HG02970 (cell line): ENCODE measurements around the gene MIA.
"Not testable (repeated sequence)": the region's sequence is repeated elsewhere in the genome, so short reads cannot be mapped to it uniquely, and the experiment has no call there.

Experiments
- ATAC-seq: cut with Tn5 transposase; IDR thresholded peaks from one replicate; pipeline ENCODE4 v1.9.1; 2021; ENCODE audit warnings: mild to moderate bottlenecking, moderate library complexity, moderate number of reproducible peaks; ENCODE audit not compliant: unreplicated experiment, low FRiP score

The MIA gene

DNA sequence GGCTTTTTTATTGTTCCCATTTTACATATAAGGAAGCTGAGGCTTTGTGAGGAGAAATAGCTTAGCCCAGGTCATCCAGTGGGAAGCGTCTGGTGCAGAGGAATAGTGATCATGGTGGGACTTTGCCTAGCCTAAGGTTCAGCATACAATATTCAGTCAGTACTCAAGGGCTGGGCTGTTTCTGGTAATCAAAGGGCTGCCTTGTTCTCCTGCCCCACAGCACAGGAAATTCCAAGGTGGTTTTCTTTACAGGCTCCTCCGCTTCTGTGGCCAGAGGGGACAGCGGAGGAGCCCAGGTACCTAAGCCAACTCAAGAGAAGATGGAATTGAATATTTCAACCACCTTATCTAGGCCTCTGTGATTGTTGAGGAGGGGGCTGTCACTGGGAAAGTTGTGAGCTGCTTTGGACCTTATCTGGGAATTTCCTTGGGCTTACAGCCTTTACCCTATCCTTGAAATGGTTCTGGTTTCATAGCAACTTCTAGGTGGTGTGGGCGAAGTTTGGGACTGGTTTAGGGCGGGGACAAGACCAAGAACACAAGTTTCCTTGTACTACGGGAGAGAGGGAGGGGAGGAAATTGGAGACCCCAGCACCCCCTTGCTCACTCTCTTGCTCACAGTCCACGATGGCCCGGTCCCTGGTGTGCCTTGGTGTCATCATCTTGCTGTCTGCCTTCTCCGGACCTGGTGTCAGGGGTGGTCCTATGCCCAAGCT, at the start of gene MIA:
TSS of gene MIA (plus strand) at position 606 of the 716 bp plus-strand sequence. CDS start at position 628, 22 bp downstream.
- ATAC-seq: no peak

DNA sequence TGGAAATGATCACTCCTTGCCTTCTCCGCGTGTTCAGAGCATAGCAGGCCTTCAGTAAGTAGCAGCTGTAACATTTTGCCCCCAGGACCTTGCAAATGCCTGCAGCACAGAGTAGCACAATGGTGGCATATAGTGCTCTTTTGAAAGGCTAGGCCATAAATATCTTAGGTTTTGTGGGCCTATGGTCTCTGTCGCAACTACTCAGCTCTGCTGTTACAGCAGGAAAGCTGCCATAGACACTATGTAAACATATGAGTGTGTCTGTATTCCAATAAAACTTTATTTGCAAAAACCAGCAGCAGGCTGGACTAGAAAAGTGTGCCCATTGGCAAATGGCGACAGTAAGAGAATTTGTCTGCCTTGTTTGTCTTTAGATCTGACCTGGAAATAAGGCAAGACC, 49.0 kb upstream of the MIA start:
- ATAC-seq: no peak

DNA sequence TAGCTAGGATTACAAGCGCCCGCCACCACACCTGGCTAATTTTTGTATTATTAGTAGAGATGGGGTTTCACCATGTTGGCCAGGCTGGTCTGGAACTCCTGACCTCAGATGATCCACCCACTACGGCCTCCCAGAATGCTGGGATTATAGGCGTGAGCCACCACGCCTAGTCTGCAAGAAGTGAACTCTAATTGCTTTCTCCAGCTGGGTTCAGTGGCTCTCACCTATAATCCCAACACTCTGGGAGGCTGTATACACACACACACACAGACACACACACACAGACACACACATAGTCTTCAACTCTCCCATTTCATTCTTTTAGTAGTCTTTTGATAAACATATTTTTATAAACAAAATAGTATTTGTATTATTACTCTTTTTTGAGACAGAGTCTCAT, 45.3 kb upstream of the MIA start:
- ATAC-seq: not testable (repeated sequence)

DNA sequence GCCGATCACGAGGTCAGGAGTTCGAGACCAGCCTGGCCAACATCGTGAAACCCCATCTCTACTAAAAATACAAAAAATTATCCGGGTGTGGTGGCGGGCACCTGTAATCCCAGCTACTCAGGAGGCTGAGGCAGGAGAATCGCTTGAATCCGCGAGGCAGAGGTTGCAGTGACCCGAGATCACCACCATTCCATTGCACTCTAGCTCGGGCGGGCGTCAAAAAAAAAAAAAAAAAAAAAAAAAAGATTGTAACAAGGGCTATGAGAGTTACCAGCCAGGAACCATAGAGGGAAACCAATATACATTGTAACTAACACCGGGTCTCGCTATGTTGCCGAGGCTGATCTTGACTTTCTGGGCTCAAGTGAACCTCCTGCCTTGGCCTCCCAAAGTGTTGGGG, 43.0 kb upstream of the MIA start:
- not testable (repeated sequence) for ATAC-seq

DNA sequence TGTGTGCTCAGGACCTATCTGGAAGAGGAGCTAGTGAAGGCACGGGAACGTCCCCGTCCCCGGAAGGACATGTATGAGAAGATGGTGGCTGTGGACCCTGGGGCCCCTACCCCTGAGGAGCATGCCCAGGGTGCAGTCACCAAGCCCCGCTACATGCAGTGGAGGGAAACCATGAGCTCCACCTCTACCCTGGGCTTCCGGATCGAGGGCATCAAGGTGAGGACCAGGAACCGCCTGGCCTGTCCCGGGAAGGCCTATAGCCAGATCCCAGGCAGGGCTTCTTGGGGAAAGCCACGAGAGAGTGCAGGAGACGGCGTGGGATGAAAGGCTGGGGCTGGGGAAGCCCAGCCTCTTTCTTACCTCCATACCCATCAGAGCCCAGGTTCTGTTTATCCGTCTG, 42.2 kb upstream of the MIA start:
- ATAC-seq: no peak

DNA sequence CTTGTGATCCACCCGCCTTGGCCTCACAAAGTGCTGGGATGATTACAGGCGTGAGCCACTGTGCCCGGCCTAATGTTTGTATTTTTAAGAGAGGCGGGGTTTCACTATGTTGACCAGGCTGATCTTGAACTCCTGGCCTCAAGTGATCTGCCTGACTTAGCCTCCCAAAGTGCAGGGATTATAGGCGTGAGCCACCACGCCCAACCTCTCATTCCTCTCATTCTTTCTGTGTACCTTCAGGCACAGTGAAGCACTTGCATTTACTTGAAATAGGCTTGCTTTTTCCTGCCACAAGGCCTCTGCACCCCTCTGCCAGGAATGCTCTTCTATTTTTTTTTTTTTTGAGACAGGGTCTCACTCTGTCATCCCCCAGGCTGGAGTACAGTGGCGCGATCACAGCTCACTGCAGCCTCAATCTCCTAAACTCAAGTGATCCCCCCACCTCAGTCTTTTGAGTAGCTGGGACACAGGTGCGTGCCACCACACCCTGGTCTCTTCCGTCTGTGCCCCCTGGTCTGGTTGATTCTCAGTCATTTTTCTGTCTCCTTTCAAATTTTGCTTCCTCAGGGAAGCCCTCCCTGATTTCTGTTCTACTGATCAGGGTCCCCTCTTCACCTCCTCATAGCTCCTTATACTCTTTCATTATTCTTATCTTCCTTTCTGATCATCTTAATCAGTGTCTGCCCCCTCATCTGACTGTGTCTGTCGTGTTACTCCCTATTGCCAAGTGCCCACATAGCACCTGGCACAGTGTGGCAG, 40.1 kb upstream of the MIA start:
- ATAC-seq: no peak

DNA sequence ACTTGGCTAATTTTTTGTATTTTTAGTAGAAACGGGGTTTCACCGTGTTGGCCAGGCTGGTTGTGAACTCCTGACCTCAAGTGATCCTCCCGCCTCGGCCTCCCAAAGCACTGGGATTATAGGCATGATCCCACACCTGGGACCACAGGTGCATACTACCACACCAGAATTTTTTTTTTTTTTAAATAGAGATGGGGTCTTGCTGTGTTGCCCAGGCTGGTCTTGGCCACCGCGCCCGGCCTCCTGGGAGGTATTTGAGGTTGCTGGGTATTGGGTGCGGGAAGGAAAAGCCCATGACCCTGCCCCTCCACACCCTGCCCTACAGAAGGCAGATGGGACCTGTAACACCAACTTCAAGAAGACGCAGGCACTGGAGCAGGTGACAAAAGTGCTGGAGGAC, 38.7 kb upstream of the MIA start:
- no peak for ATAC-seq

DNA sequence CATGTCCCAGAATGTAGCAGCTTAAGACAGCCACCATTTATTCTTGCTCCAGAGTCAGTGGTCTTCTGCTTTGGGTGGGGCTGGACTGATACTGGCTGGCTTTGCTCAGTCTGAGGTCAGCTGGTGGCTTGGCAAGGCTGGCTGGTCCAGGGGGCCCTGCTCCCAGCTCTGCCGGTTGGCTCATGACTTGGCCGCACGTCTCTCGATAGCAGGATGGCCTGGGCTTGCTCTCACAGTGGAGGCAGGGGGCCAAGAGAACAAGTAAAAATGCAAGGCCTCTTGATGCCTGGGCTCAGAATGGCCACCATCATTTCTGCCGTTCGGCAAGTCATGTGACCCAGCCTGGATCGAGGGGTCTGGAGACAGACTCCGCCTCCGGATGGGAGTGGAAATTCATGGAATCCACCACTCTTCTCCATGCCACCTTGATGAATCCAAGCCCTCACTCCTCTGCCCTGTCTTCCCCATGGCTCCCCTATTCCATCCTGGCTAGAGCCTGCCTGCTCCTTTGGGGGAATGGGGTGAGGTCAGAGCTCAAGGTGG, 38.1 kb upstream of the MIA start:
- ATAC-seq: no peak

DNA sequence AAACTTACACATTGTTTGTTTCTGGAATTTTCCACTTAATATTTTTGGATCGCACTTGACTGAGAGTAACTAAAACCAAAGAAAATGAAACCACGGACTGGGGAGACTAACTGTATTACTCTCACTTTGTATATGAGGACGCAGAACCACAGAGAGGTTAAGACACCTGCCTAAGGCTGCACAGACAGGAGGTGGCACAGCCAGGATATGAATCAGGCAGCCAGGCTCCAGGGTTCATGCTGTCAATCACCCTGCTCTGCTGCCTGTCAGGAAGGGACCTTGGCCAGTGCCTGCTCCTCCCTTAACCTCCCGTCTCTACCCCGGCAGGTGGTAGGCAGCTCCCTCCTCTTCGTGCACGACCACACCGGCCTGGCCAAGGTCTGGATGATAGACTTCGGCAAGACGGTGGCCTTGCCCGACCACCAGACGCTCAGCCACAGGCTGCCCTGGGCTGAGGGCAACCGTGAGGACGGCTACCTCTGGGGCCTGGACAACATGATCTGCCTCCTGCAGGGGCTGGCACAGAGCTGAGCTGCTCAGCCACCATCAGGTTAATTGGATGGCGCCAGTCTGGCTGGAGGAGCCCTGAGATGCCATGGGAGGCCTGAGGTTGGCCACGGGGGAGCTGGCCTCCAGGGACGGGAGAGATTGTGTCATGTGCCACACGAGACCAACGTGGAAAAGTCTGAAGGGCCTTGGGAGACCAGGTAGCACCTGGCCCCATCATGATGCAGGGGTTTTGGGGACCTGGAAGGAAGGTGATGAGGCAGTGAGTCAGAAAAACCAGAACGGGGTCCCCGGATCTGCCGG, 36.1 kb upstream of the MIA start:
- ATAC-seq: no peak

DNA sequence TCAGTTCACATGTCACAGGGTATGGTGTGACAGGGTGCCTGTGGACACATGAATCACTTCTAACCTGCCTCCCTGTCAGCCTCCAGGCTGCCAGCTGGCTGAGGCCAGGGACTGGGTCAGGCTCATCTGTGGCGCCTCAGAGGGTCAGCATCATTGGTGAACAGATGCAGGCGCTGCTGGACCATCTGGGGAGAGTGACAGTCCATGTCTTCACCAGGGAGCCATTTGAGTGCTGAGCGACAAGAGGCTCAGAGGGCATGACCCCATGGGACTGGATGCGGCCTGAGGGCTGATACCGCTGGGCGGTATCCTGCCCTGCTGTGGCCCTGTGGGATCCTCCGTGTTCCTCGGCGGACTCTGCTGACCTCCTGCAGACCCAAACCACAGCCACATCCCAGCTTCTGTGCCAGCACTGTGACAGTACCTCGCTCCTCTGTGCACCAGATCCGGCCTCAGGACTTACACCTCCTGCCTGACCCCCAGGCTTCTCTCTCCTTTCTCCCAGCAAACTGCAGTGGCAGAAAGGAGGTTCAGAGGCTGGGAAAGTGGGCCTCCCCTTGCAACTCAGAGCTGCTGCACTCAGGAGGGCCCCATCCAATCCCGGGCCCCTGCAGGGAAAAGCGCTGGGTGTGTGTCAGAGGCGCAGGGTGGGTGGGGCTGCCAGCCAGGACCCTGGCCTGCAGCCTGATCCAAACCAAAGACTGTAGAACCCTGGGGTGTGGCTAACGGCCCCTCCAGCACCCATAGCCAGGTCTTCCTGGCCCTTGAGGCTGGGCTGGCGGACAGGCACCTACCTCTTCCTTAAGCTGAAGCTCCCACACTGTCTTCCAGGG, 35.2 kb upstream of the MIA start:
- ATAC-seq: no peak

DNA sequence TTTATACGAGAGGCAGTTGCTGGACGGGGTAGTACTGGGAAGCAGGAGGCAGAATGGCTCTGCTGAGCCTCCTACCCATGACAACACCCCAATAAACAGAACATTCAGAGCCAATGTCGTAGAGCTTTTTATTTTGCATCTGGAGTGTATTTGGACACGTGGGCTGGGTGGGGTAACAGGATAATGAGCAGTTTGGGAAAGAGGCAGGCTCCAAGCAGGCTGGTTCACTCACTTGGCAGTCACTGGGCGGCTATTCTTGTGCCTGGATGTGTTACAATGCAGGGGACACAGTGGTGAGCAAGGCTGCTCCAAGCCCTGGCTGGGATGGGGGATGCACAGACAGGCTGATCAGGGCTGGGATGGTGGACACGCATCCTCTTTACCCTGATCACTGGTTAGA, 34.6 kb upstream of the MIA start:
- no peak for ATAC-seq

DNA sequence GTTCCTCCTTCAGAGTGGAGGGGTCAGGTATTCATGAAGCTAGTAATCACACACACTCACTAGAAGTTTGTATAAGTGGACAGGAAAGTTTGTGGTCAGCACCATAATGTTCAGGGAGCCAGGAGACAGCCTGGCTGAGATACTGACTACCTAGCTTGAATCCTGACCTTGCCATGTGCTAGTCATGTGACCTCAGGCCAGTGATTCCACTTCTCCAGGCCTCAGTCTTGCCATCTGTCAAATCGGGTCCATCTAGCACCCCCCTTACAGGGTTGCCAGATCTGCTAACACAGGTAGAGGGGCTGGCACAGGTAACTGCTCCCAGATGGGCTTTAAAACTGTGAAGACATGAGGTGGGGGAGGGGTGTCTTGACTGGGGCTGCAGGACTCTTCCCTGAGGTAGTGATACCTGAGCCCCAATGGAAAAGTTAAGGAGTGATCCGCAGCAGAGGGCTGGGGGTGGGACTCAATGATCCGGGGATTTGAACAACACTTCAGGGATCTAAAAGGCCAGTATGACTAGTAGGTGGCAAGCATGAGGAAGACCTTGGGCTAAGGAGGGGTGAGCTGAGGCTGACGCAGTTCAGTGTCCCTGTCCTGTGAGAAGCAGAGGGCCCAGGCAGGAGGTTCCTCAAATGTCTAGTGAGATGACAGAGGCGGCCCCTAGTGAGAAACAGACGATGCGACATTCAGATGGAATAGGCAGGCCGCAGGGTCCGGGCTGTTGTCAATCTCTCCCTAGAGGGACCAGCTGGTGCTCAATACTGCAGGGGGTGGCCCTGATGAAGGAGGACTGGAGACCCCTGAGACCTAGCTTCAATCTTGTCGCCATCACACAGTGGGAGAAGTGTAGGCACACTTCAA, 33.6 kb upstream of the MIA start:
- no peak for ATAC-seq

DNA sequence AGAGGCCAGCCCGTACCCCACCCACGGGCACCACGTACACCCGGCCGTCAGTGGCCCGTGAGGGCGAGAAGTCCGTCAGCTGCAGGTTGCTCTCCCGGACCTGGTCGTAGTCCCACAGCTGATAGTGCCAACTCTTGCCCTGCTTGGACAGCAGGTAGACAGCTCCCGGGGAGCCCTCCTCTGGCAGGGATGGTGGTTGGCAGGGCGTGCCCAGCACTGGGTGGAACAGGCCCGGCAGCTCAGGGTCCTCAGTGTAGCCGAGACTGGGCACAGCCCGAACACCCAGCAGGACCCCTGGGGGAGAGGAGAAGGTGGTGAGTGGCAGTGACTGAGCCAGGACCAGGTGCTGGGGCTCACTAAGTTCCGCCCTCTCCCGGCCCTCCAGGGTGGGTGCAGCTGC, 32.8 kb upstream of the MIA start:
- ATAC-seq: no peak

DNA sequence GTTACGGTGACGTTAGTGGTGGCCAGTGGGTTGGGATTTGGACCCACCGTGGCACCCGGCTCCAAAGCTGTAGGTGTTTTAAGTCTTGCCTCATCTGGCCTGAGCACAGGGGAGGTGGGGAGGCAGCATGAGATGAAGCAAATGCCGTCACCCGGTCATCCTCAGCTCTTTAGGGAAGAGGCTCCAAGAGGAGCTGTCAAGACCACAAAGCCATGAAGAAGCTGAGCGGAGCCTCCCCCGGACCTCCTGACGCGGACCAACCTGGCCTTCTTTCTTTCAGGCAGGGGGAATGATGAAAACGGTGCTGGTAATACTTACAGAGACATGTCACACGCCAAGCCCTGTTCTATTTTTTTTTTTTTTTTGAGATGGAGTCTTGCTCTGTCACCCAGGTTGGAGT, 32.4 kb upstream of the MIA start:
- no peak for ATAC-seq

DNA sequence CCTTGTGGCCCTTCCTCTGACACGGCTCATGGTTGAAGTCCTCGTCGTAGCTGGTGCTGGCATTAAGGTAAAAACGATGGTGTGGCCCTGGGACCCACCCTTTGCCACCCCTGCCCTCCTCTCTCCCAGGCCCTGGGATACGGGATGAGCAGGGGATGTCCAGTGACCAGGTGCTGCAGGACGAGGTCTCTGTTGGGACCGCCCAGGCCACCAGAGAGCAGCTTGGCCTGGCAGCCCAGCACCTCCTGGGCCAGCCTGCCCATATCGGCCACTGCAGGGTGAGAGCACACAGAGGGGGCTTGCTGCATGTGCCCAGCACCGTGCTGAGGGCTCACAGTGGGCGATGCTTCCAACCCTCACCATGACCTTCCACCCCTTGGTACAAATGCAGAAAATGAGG, 31.4 kb upstream of the MIA start:
- no peak for ATAC-seq

DNA sequence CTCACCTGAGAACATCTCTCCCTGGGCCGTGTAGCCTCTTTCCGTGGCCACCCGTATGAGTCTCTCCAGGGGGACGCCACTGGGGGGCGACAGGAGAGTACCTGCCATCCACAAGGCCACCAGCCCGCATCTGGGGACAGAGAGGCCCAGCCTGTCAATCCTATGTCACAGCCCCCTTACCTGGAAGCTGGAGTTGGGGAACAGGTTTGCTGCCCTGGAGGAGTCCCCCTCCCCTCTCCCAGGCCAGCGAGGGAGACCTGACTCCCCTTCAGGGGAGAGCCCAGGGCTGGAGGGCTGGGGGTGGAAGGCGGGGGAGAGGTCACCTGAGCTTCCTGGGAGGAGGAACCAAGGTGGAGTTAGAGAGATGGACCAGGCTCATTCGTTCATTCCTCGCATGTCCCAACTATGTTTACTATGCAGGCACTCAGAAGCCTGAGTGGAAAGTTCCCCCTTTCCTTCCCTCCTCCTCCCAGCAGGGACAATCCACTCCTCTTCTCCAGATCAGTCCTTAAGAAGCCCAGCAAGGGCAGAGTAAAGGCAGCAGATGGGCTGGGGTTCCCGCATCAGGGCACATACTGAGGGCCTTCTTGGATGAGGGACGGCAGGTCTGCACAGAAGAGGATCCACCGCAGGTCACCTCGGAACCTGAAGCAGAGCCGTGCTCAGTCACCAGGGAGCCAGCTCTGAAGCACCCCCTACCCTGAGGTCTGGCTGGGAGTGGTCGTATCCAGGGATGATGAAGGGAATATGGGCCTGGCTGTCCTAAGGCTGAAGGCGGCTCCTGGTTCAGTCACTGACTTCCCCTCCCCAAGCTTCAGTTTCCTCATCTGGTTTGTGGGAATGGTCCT, 30.5 kb upstream of the MIA start:
- ATAC-seq: no peak

DNA sequence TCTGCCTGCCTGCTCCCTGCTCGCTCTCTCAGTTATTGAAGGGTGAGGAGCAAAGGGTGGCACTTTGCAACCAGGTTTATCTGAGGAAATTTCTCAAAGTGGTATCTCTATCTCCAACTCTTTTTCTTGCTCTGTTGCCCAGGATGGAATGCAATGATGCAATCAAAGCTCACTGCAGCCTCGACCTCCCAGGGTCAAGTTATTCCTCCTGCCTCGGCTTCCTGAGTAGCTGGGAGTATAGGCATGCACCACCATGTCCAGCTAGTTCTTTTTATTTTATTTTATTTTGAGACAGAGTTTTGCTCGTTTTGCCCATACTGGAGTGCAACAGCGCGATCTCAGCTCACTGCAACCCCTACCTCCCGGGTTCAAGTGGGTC, 29.9 kb upstream of the MIA start:
- ATAC-seq: no peak

DNA sequence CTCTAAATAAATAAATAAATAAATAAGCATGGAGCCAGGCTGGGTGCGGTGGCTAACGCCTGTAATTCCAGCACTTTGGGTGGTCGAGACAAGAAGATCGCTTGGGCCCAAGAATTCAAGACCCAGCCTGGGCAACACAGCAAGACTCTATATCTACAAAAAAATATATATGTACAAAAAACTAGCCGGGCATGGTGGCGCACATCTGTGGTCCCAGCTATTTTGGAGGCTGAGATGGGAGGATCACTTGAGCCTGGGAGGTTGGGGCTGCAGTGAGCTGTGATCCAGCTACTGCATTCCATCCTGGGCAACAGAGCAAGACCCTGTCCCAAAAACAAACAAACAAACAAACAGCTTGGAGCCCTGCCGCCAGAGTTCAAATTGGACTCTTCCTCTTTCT, 27.8 kb upstream of the MIA start:
- ATAC-seq: no peak
